NT2/D1 (cell line): ENCODE measurements around the gene IGFBP5.

Experiments used
- SUZ12 ChIP-seq: IDR thresholded peaks from 2 replicates; pipeline ENCODE4 v1.6.1; 2011; ENCODE audit not compliant: insufficient read length, insufficient read depth; ENCODE audit errors: extremely low read depth
- ZNF274 ChIP-seq: IDR thresholded peaks from 2 replicates; pipeline ENCODE4 v1.6.1; 2011; ENCODE audit warnings: mild to moderate bottlenecking, low read depth, low read length

GRCh38 chr2:216715402-216715974 is 20.1 kb upstream of the IGFBP5 start:
- TF ChIP-seq SUZ12 (no peak), ZNF274 (no peak)
